Type B pancreatic cell (in vitro differentiated cells): Measurements from ENCODE around the gene C1orf174. TPM values are rescaled to one million over a fixed set of nuclear protein-coding genes. Genes with fewer than 3 reads are reported as not detected.

Experiments
- DNase-seq: peaks from one replicate; pipeline ENCODE4 v3.0.0; 2021; ENCODE audit warnings: mixed read lengths; ENCODE audit not compliant: unreplicated experiment; ENCODE audit errors: extremely low spot score
- H3K27ac Mint-ChIP-seq: 2 replicates; pipeline ENCODE4 v1.8.0; 2021; ENCODE audit warnings: mild to moderate bottlenecking, mixed read lengths
- H3K27me3 Mint-ChIP-seq: 2 replicates; pipeline ENCODE4 v1.8.0; 2021; ENCODE audit warnings: mixed read lengths
- H3K36me3 Mint-ChIP-seq: 2 replicates; pipeline ENCODE4 v1.8.0; 2021; ENCODE audit warnings: mixed read lengths
- H3K4me1 Mint-ChIP-seq: one replicate; pipeline ENCODE4 v1.8.0; 2021; ENCODE audit warnings: mixed read lengths; ENCODE audit not compliant: unreplicated experiment
- H3K4me3 Mint-ChIP-seq: 2 replicates; pipeline ENCODE4 v1.8.0; 2021; ENCODE audit warnings: mild to moderate bottlenecking, mixed read lengths
- H3K9me3 Mint-ChIP-seq: 2 replicates; pipeline ENCODE4 v1.8.0; 2021; ENCODE audit warnings: mixed read lengths
- CTCF ChIP-seq: fragments of 200-600 bp; sonication (generic); conservative IDR thresholded peaks from 2 replicates; pipeline ENCODE4 v1.5.0; 2021; ENCODE audit warnings: antibody characterized with exemption, mild to moderate bottlenecking
- total RNA-seq: library from RNA; stranded (reverse); gene quantifications from 2 replicates; pipeline ENCODE4 v1.2.1, GENCODE V29; 2021; ENCODE audit warnings: low replicate concordance

The C1orf174 gene
- total RNA-seq, 1 donor from 2014 or later, result 31.4 TPM

GRCh38 chr1:3914331-3914851 lies 14.3 kb upstream of the C1orf174 start:
- Mint-ChIP-seq H3K9me3 (no peaks in the 10 kb centered on the region), H3K36me3 (no peaks in the 10 kb centered on the region), H3K27ac (no peak overlapping the region), H3K27me3 (peaks cover 8% of the 10 kb centered on the region), H3K4me3 (no peak overlapping the region), H3K4me1 (no peaks in the 10 kb centered on the region)
- TF ChIP-seq CTCF, result no peak
- no peak for DNase-seq

GRCh38 chr1:3912809-3913685 lies 13.0 kb upstream of the C1orf174 start:
- Mint-ChIP-seq H3K9me3 (no peaks in the 10 kb centered on the region), H3K4me1 (no peaks in the 10 kb centered on the region), H3K27ac (no peak overlapping the region), H3K27me3 (peaks cover 6% of the 10 kb centered on the region), H3K36me3 (no peaks in the 10 kb centered on the region), H3K4me3 (no peak overlapping the region)
- TF ChIP-seq CTCF, result no peak
- no peak for DNase-seq

- H3K27ac Mint-ChIP-seq, result no peak overlapping the region
- no peaks in the 10 kb centered on the region for H3K36me3 Mint-ChIP-seq
- peaks cover 6% of the 10 kb centered on the region for H3K27me3 Mint-ChIP-seq
- no peak for TF ChIP-seq CTCF
- no peak for DNase-seq
- H3K9me3 Mint-ChIP-seq, result no peaks in the 10 kb centered on the region
- no peak overlapping the region for H3K4me3 Mint-ChIP-seq
- no peaks in the 10 kb centered on the region for H3K4me1 Mint-ChIP-seq
Measured at GRCh38 chr1:3911981-3912808, 12.1 kb upstream of the C1orf174 start.

GRCh38 chr1:3910857-3911845 lies 11.1 kb upstream of the C1orf174 start:
- H3K4me1 Mint-ChIP-seq, result no peaks in the 10 kb centered on the region
- H3K27me3 Mint-ChIP-seq, result peaks cover 4% of the 10 kb centered on the region
- DNase-seq, result peak; percentile 87
- H3K27ac Mint-ChIP-seq, result no peak overlapping the region
- no peaks in the 10 kb centered on the region for H3K36me3 Mint-ChIP-seq
- H3K4me3 Mint-ChIP-seq, result peak overlapping the region; percentile 57
- H3K9me3 Mint-ChIP-seq, result no peaks in the 10 kb centered on the region
- peak; percentile 91 for TF ChIP-seq CTCF
